T follicular helper cell (primary cell): ENCODE data around the gene PSMD6.

ENCODE experiments used
- DNase-seq: peaks from one replicate; pipeline ENCODE4 v3.0.0-alpha.2; 2020; ENCODE audit warnings: low read depth
- total RNA-seq, 2 experiments: gene quantifications; one replicate each; lab custom pipeline; 2026; lab: John Stamatoyannopoulos, UW

Gene PSMD6
- total RNA-seq, result 103 to 211 reads per million in 2 experiments

- DNase-seq, result peak; percentile 85
These were observed at the start of gene PSMD6 for GRCh38 chr3:64023187-64023860. Gene PSMD6 (minus strand): TSS chr3:64023494. CDS start chr3:64023419, 75 bp downstream.

GRCh38 chr3:64072126-64072525, 48.8 kb upstream of the PSMD6 start:
- DNase-seq, result no peak

GRCh38 chr3:64070704-64071103, 47.4 kb upstream of the PSMD6 start:
- DNase-seq, result no peak

DNA sequence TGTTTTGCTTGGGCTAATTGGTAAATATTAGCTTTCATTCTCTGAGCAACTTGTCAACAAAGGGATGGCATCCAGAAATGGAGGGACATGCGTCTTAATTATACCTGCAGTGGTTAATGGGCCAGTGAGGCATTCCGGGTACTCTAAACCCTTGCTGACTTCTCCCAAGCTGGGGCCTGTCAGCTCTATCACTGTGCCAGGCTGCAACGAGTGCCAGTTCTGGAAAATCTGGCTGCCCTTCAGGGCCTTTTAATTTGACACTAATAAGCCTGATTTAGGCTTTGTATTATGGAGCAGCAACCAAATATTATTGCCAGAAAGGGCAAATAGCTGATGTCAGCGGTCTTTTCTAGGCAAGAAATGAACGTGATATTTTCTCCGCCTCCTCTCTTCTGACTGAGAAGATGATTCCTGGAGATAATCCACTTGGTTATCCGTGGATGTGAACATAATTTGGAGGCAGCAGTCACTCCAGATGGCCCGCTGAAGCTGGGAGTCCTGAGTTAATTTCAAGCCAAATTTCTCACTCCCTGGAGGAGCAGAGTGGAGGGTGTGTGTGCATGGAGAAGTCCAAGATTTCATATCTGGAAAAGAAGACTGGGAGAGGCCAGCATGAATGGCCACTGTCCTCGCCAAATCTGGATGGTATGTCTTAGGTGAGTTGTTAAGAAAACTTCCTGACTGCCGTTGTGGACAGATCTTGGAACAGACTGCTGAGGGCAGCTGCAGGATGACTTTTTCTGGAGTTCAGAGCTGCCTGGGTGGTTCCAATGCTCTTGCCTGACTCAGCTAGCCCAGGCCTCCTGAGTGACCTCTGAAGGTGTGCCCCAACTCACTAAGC, 44.4 kb upstream of the PSMD6 start:
- DNase-seq, result no peak

- DNase-seq, result no peak
These were observed 41.5 kb upstream of the PSMD6 start for GRCh38 chr3:64064804-64065203.

DNA sequence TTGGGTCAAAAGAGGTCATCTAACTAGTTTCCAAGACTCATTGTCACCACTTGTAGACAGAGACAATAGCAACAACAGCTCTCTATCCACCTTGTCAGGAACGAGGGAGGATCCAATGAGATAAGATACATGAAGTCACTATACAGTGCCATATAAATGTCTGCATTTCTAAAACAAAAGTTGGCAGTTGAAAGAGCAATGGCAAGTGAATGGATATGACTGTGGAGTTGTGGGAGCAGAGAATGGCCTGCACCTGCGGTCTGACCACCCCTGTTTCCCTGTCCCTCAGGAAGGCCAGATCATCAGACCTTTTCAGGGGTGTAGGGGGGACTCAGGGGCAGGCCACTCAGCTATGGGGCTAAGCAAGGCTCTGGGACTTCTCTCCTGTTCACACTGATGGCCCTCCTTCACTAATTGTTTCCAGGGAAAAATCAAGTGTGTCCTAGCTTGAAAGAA, 40.7 kb upstream of the PSMD6 start:
- no peak for DNase-seq

- no peak for DNase-seq
These were observed 40.1 kb upstream of the PSMD6 start for GRCh38 chr3:64063207-64063982.

DNA sequence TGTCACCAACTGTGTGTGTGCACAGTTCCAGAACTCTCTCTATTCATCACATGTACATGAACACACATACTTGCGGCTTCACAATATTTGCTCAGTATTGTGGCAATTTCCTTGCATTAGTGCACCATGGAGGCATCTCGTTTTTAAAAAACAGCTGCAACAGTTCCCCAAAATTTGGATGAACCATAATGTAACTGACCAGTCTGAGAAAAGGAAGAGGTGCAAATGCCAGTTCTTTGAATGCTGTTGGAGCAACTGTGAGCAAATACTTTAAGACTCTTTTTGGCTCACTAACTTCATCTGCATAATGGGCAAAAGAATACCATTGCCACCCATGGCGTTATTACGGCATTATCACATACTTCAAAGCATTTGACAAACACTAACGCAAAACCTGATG, 38.3 kb upstream of the PSMD6 start:
- no peak for DNase-seq

DNA sequence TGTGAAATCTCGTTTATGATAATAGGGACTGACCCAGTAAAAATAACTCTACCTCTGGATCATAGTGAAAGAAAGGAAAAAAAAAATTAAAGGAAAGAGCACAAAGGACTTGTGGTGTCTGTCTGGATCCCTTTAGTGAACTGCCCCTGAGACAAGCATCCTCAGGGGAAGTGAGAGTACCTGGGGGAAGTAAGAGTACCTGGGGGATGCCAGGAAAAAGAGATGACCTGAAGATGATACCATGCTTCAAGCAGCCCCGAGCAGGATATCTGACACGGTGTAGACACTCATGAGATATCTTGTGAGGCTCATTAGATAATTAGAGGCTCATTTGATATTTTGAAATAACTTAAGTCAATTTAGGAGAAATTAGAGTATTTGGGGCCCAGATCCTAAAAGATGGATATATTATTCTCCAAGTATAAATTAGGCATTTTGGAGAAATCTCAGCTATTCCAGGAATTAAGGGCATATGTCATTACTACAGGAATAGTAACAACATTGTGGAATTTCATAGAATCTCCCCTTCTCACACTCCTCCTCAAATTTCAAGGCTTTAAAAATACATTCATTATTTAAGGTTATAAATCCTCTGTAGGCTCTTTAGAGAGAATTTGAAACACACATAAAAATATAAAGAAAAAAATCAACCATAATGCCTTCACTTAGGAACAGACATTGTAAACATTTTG, 36.3 kb upstream of the PSMD6 start:
- DNase-seq, result no peak

DNA sequence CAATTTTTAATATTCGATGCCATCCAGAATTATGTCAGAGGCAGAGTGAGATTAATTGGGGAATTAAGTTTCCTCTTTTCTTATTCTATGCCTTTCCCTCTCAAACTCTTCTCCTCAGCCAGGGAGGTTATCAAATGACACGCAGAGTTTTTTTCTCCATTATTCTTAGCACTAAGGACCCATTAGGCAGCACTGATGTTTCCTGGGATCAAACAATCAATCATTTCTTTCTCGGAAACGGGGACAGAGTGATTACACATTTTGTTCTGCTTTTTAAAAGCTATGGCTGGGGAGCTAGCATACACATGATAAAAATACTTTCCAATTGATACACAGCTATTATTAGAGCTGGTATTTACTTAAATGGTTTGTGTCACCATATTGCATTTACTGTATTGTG, 35.3 kb upstream of the PSMD6 start:
- no peak for DNase-seq

DNA sequence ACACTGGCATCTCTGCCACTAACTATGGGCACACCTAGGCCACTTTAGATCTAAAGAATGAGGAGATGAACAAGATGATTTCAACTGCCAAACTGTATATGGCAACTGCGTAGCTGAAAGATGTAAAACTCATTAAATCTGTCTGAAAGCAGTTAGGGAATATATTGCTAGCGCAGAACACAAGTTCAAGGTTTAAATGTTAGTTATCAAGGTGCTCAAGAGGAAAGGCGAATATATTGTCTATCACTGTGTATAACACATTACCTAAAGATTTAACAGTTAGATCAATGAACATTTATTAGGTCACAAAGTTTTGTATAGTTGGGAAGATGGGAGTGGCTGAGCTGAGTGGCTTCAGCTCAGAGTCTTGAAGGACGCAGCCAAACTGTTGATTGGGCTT, 33.9 kb upstream of the PSMD6 start:
- no peak for DNase-seq

- no peak for DNase-seq
These were observed 33.4 kb upstream of the PSMD6 start for GRCh38 chr3:64056606-64057180.

DNA sequence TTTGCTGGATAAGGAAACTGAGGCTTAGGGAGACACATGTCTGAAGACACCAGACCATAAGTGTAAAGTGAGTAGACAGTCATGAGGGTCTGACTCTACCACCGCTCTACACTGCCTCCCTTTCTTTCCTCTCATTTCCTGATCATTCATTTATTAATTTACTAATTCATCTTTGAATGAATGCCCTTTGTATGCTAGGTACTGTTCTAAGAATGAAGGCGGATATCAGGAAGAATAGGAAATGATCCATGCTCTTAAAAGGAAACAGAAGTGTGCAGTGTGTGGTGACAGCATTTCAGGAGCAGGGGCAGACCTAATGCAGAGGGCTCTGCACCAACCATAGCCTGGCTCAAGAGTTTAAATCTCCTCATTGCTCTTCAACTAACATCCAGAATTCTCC, 31.8 kb upstream of the PSMD6 start:
- no peak for DNase-seq

DNA sequence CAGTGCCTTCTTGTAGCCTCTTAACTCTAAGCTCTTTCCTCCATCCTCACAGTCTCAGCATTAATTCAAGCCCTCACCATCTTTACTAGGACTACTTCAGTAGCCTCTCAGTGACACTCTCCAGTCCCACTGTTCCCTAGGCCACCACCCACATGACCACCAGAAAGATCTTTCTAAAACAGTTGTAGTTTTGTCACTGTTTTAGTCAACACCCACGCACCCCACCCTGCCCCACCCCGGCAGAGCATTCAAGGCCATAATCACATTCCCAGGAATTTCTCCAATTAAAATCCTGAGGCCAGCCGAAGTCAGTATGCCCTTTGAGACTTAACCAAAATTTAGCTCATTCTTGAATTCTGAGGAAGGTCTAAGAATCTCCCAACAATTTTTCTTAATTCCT, 31.2 kb upstream of the PSMD6 start:
- DNase-seq, result no peak

GRCh38 chr3:64053581-64053980, 30.3 kb upstream of the PSMD6 start:
- DNase-seq, result no peak

GRCh38 chr3:64053117-64053516, 29.8 kb upstream of the PSMD6 start:
- no peak for DNase-seq

DNA sequence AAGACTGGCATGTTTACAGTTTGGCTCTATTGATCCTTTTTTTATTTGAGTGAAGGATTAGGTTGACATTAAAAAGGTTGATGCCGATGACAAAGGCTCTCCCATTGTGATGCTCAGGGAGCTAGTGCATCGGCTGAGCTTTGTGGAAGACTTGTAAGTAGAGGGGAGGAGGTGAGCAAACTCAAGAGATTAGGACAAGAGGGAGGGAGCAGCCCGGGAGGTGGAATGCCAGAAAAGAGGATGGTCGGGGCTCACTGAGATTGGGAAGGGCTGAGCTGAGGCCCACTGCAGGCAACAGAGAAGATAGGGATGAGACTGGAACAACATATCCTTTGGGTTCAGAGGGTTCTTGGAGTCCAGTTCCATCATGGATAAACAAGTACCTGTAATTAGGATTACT, 26.5 kb upstream of the PSMD6 start:
- no peak for DNase-seq

DNA sequence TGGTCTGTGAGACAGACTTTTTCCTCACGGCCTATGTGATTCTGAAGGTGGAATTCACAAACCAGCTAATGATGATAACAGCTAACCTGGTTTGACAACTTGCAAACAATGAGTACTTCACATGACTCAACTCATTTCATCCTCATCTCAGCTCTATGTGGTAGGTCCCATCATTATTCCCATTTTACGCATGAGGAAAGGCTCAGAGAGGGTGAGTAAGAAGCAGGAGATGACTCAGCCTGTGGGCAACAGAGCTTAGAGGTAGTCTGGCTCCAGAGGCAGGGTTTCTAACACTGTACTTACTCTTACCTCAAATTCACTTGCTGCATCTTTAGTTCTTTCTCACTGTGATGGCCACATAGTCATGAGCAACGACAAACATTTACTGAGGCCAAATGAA, 25.8 kb upstream of the PSMD6 start:
- DNase-seq, result no peak

- DNase-seq, result no peak
These were observed 25.4 kb upstream of the PSMD6 start for GRCh38 chr3:64048631-64049061.

GRCh38 chr3:64047787-64048186, 24.5 kb upstream of the PSMD6 start:
- DNase-seq, result no peak

GRCh38 chr3:64046996-64047594, 23.8 kb upstream of the PSMD6 start:
- DNase-seq, result no peak
